ENCODE measurements around the gene NOP9. TPM values are rescaled to one million over a fixed set of nuclear protein-coding genes. Genes with fewer than 3 reads are reported as not detected.

NOP9 gene
- total and polyA plus RNA-seq, 9 of the 15 experiments (the other 6 are each of a cell fraction or from before 2014, with no cell fraction given), result 1.0 to 27.9 (median 15.1) TPM

DNA sequence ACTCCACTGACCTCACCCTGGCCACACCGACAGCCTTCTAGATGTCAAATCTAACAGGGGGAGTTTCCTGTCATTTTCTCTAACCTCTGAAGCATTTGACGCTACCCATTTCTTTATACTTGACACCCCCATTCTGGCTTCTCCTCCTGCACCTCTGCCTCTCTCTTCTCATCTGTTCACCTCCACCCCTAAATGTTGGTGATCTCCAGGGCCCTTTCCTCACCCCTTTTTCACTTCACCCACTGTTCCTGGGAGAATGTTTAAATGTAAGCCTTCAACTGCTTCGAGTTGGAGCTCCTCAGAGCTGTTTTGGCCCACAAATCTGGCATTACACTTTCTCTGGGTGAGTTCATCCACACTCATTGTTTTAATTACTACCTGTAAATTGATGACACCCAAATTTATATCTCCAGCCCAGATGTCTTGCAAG lies 27.8 kb upstream of the NOP9 start (continued):
- TF ChIP-seq PURB (CRISPR knock-in tag; IDR thresholded peaks at IDR 0.05; ENCODE audit: low read depth), result no peak
- TF ChIP-seq ZC3H11A (IDR thresholded peaks at IDR 0.05; ENCODE audit: low read depth, low read length), result no peak
- TF ChIP-seq ATF7 (IDR thresholded peaks at IDR 0.05), result no peak
- TF ChIP-seq HDAC2 (IDR thresholded peaks at IDR 0.05), result no peak
- no peak for TF ChIP-seq CC2D1A (IDR thresholded peaks at IDR 0.05)
- TF ChIP-seq, protein P1, sequence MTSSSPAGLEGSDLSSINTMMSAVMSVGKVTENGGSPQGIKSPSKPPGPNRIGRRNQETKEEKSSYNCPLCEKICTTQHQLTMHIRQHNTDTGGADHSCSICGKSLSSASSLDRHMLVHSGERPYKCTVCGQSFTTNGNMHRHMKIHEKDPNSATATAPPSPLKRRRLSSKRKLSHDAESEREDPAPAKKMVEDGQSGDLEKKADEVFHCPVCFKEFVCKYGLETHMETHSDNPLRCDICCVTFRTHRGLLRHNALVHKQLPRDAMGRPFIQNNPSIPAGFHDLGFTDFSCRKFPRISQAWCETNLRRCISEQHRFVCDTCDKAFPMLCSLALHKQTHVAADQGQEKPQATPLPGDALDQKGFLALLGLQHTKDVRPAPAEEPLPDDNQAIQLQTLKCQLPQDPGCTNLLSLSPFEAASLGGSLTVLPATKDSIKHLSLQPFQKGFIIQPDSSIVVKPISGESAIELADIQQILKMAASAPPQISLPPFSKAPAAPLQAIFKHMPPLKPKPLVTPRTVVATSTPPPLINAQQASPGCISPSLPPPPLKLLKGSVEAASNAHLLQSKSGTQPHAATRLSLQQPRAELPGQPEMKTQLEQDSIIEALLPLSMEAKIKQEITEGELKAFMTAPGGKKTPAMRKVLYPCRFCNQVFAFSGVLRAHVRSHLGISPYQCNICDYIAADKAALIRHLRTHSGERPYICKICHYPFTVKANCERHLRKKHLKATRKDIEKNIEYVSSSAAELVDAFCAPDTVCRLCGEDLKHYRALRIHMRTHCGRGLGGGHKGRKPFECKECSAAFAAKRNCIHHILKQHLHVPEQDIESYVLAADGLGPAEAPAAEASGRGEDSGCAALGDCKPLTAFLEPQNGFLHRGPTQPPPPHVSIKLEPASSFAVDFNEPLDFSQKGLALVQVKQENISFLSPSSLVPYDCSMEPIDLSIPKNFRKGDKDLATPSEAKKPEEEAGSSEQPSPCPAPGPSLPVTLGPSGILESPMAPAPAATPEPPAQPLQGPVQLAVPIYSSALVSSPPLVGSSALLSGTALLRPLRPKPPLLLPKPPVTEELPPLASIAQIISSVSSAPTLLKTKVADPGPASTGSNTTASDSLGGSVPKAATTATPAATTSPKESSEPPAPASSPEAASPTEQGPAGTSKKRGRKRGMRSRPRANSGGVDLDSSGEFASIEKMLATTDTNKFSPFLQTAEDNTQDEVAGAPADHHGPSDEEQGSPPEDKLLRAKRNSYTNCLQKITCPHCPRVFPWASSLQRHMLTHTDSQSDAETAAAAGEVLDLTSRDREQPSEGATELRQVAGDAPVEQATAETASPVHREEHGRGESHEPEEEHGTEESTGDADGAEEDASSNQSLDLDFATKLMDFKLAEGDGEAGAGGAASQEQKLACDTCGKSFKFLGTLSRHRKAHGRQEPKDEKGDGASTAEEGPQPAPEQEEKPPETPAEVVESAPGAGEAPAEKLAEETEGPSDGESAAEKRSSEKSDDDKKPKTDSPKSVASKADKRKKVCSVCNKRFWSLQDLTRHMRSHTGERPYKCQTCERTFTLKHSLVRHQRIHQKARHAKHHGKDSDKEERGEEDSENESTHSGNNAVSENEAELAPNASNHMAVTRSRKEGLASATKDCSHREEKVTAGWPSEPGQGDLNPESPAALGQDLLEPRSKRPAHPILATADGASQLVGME (CRISPR knock-in tag; IDR thresholded peaks at IDR 0.05), result no peak
- no peak for TF ChIP-seq TRIM24 (IDR thresholded peaks at IDR 0.05)
- TF ChIP-seq NR2C2 (CRISPR knock-in tag; IDR thresholded peaks at IDR 0.05), result no peak
- TF ChIP-seq NR2C2 (tag; IDR thresholded peaks at IDR 0.05), result 0 out of 2 replicates have a peak, but pooled peaks have one; percentile 24
- TF ChIP-seq SMARCE1 (IDR thresholded peaks at IDR 0.05), result peak; percentile 29
- TF ChIP-seq, protein P2, sequence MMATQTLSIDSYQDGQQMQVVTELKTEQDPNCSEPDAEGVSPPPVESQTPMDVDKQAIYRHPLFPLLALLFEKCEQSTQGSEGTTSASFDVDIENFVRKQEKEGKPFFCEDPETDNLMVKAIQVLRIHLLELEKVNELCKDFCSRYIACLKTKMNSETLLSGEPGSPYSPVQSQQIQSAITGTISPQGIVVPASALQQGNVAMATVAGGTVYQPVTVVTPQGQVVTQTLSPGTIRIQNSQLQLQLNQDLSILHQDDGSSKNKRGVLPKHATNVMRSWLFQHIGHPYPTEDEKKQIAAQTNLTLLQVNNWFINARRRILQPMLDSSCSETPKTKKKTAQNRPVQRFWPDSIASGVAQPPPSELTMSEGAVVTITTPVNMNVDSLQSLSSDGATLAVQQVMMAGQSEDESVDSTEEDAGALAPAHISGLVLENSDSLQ (IDR thresholded peaks at IDR 0.05), result peak; percentile 24; the same call in 1 of the 2 replicates
- TF ChIP-seq ZNF239 (CRISPR knock-in tag; IDR thresholded peaks at IDR 0.05), result no peak
- TF ChIP-seq, protein P3, sequence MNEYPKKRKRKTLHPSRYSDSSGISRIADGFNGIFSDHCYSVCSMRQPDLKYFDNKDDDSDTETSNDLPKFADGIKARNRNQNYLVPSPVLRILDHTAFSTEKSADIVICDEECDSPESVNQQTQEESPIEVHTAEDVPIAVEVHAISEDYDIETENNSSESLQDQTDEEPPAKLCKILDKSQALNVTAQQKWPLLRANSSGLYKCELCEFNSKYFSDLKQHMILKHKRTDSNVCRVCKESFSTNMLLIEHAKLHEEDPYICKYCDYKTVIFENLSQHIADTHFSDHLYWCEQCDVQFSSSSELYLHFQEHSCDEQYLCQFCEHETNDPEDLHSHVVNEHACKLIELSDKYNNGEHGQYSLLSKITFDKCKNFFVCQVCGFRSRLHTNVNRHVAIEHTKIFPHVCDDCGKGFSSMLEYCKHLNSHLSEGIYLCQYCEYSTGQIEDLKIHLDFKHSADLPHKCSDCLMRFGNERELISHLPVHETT (CRISPR knock-in tag; conservative IDR thresholded peaks at IDR 0.05 in 1 of 2, IDR thresholded peaks at IDR 0.05 in 1 of 2), result peak in 1 of 2 experiments; percentile 34; a peak in 1 of 4 replicates
- no peak for TF ChIP-seq ZBTB1 (CRISPR knock-in tag; IDR thresholded peaks at IDR 0.05; ENCODE audit: borderline replicate concordance, low read depth)
- TF ChIP-seq ZNF23 (CRISPR knock-in tag; IDR thresholded peaks at IDR 0.05), result no peak
- no peak for TF ChIP-seq TAL1 (IDR thresholded peaks at IDR 0.05)
- no peak for TF ChIP-seq ZNF143 (CRISPR knock-in tag; IDR thresholded peaks at IDR 0.05)
- TF ChIP-seq SOX6 (IDR thresholded peaks at IDR 0.05), result no peak
- TF ChIP-seq, protein P4, sequence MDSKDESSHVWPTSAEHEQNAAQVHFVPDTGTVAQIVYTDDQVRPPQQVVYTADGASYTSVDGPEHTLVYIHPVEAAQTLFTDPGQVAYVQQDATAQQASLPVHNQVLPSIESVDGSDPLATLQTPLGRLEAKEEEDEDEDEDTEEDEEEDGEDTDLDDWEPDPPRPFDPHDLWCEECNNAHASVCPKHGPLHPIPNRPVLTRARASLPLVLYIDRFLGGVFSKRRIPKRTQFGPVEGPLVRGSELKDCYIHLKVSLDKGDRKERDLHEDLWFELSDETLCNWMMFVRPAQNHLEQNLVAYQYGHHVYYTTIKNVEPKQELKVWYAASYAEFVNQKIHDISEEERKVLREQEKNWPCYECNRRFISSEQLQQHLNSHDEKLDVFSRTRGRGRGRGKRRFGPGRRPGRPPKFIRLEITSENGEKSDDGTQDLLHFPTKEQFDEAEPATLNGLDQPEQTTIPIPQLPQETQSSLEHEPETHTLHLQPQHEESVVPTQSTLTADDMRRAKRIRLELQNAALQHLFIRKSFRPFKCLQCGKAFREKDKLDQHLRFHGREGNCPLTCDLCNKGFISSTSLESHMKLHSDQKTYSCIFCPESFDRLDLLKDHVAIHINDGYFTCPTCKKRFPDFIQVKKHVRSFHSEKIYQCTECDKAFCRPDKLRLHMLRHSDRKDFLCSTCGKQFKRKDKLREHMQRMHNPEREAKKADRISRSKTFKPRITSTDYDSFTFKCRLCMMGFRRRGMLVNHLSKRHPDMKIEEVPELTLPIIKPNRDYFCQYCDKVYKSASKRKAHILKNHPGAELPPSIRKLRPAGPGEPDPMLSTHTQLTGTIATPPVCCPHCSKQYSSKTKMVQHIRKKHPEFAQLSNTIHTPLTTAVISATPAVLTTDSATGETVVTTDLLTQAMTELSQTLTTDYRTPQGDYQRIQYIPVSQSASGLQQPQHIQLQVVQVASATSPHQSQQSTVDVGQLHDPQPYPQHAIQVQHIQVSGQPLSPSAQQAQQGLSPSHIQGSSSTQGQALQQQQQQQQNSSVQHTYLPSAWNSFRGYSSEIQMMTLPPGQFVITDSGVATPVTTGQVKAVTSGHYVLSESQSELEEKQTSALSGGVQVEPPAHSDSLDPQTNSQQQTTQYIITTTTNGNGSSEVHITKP (IDR thresholded peaks at IDR 0.05; ENCODE audit: partially characterized antibody), result peak; percentile 94
